Upper lobe of right lung (tissue), 1 donor: Measurements from ENCODE around the gene TENM4. TPM values are rescaled to one million over a fixed set of nuclear protein-coding genes. Genes with fewer than 3 reads are reported as not detected.

Experiments
- ATAC-seq: fragments of 200-7000 bp; cut with Tn5 transposase; one replicate; pipeline ENCODE4 v1.9.1; 2020; ENCODE audit warnings: mild to moderate bottlenecking, moderate library complexity
- DNase-seq: peaks from one replicate; pipeline ENCODE4 v3.0.0-alpha.2; 2020
- H3K27ac ChIP-seq: fragments of 200-600 bp; one replicate; pipeline ENCODE4 v1.8.0; 2022
- H3K27me3 ChIP-seq: fragments of 200-600 bp; one replicate; pipeline ENCODE4 v1.8.0; 2022; ENCODE audit warnings: mild to moderate bottlenecking
- H3K36me3 ChIP-seq: fragments of 200-600 bp; one replicate; pipeline ENCODE4 v1.8.0; 2022
- H3K4me1 ChIP-seq: fragments of 200-600 bp; one replicate; pipeline ENCODE4 v1.8.0; 2022
- H3K4me3 ChIP-seq: fragments of 200-600 bp; one replicate; pipeline ENCODE4 v1.8.0; 2022; ENCODE audit warnings: mild to moderate bottlenecking
- H3K9me3 ChIP-seq: fragments of 200-600 bp; one replicate; pipeline ENCODE4 v1.8.0; 2022
- CTCF ChIP-seq: fragments of 200-600 bp; IDR thresholded peaks from one replicate; pipeline ENCODE4 v1.8.0; 2022; ENCODE audit warnings: antibody characterized with exemption
- intact Hi-C: fragments of 100-400 bp; cut with DNase I; formaldehyde crosslinking; loops from one replicate; pipeline ENCODE4 v1.11.0; 2022
- total RNA-seq: library from RNA; stranded (reverse); fragmentation: NEBNext Ultra II Directional; extraction: Animal tissue kit (Norgen Biotek cat#: 25700); gene quantifications from one replicate; pipeline ENCODE4 v1.2.1, GENCODE V29; 2021
- donor health status: DM: no; HTN: yes; CAD: no; lungs with severe emphysema.

TENM4 gene
- total RNA-seq, 1 donor from 2014 or later = 4.3 TPM

GRCh38 chr11:79312617-79313529 is 128.0 kb downstream of the TENM4 start:
- Histone ChIP-seq H3K36me3 (no peaks in the 10 kb centered on the region), H3K4me1 (peaks cover 4% of the 10 kb centered on the region), H3K9me3 (no peaks in the 10 kb centered on the region), H3K4me3 (no peak overlapping the region), H3K27ac (no peak overlapping the region), H3K27me3 (no peaks in the 10 kb centered on the region)
- ATAC-seq = no peak
- intact Hi-C loops = no loop called here
- TF ChIP-seq CTCF = no peak
- DNase-seq = no peak

GRCh38 chr11:79311461-79311860 is 129.4 kb downstream of the TENM4 start:
- Histone ChIP-seq H3K4me3 (no peak overlapping the region), H3K36me3 (no peaks in the 10 kb centered on the region), H3K27ac (no peak overlapping the region), H3K4me1 (peaks cover 4% of the 10 kb centered on the region), H3K9me3 (no peaks in the 10 kb centered on the region), H3K27me3 (no peaks in the 10 kb centered on the region)
- no peak for DNase-seq
- intact Hi-C loops = no loop called here
- TF ChIP-seq CTCF = no peak
- ATAC-seq = no peak

GRCh38 chr11:79309407-79309806 is 131.4 kb downstream of the TENM4 start:
- no peak for TF ChIP-seq CTCF
- DNase-seq = no peak
- intact Hi-C loops = no loop called here
- no peaks in the 10 kb centered on the region for H3K36me3 ChIP-seq
- ATAC-seq = no peak
- H3K9me3 ChIP-seq = no peaks in the 10 kb centered on the region
- H3K27ac ChIP-seq = no peak overlapping the region
- peaks cover 4% of the 10 kb centered on the region for H3K4me1 ChIP-seq
- no peak overlapping the region for H3K4me3 ChIP-seq
- no peaks in the 10 kb centered on the region for H3K27me3 ChIP-seq

GRCh38 chr11:79308429-79308828 is 132.4 kb downstream of the TENM4 start:
- DNase-seq = no peak
- H3K27ac ChIP-seq = no peak overlapping the region
- no peaks in the 10 kb centered on the region for H3K36me3 ChIP-seq
- H3K4me1 ChIP-seq = peaks cover 4% of the 10 kb centered on the region
- no peaks in the 10 kb centered on the region for H3K27me3 ChIP-seq
- no peak for TF ChIP-seq CTCF
- no peaks in the 10 kb centered on the region for H3K9me3 ChIP-seq
- no peak overlapping the region for H3K4me3 ChIP-seq
- intact Hi-C loops = no loop called here
- ATAC-seq = no peak

- Histone ChIP-seq H3K9me3 (no peaks in the 10 kb centered on the region), H3K27me3 (no peaks in the 10 kb centered on the region), H3K4me3 (no peak overlapping the region), H3K27ac (no peak overlapping the region), H3K4me1 (no peaks in the 10 kb centered on the region), H3K36me3 (no peaks in the 10 kb centered on the region)
- intact Hi-C loops = no loop called here
- ATAC-seq = no peak
- DNase-seq = no peak
- no peak for TF ChIP-seq CTCF
Observed at GRCh38 chr11:79304599-79305212, 136.1 kb downstream of the TENM4 start.
